OCI-LY3 (cell line): Measurements from ENCODE around the gene NARS2.

Experiments
- CTCF ChIP-seq: fragments of 200-600, 300-600 bp; sonication (generic); IDR thresholded peaks from 2 replicates; pipeline ENCODE4 v1.5.1; 2014; ENCODE audit warnings: antibody characterized with exemption, low read length, low read depth
- EZH2phosphoT487 ChIP-seq: fragments of 200-600 bp; shearing (Covaris generic); IDR thresholded peaks from 2 replicates; pipeline ENCODE4 v1.6.1; 2018; ENCODE audit warnings: antibody characterized with exemption, mixed run types, low read depth

GRCh38 chr11:78526497-78527146 lies 48.0 kb downstream of the NARS2 start:
- TF ChIP-seq CTCF, result no peak
- TF ChIP-seq EZH2phosphoT487, result no peak
